Measurements from ENCODE around the gene TBC1D8. TPM values are rescaled to one million over a fixed set of nuclear protein-coding genes. Genes with fewer than 3 reads are reported as not detected.

TBC1D8 gene
- total and polyA plus RNA-seq, 5 donors from 2014 or later: 0.48 to 1.1 (median 0.73) TPM

DNA sequence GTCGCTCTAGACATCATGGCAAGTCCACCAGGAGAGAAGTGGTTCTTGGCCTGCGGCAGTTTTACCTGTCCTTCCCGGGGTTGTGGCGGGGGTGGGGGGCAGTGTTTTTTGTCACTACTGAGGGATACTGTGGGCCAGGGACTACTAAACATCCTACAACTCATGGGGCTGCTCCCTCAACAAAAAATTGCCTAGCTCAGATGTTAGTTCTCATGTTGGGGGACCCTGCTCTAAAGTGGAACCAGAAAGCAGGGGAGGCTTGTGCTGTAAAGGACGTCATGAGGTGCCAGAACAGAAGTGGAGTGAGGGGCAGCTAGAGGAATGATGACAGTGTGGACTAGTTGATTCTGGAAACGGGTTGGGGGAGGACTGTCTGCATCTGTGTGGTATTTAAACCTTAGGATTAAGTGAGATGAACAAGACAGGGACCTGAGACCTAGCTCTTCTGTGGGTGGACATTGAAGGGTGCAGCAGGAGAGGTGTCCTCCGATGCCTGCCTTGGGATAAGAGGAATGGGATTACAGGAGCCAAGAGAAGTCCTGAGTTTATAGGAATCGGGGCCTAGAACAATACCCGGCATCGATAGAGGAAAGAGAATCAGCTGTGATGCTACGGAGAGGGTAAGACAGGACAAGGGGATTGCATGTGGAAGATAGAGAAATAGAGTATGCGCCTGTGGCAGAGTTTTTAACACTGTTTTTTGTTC lies 146.4 kb downstream of the TBC1D8 start:
- peaks cover 54% of the 10 kb centered on the region for H3K36me3 Mint-ChIP-seq
- peak overlapping the region; percentile 50 to 99 (median 95) for H3K27ac Mint-ChIP-seq
- H3K9me3 Mint-ChIP-seq: no peaks in the 10 kb centered on the region
- DNase-seq (no peak), ATAC-seq (ENCODE audit: low read depth in 2 of 2) (no peak)
- peaks cover 29% of the 10 kb centered on the region for H3K4me1 ChIP-seq (ENCODE audit: control insufficient read depth, insufficient read depth, low read length, poor library complexity, severe bottlenecking)
- H3K4me1 Mint-ChIP-seq: peaks cover 11 to 53% (median 46%) of the 10 kb centered on the region in 4 donors
- peak overlapping the region; percentile 72 to 98 (median 96) for H3K4me3 Mint-ChIP-seq
- H3K9me3 ChIP-seq (ENCODE audit: control insufficient read depth in 2 of 2, low read length in 2 of 2): no peaks in the 10 kb centered on the region
- H3K27ac ChIP-seq (ENCODE audit: insufficient read depth, low read length, poor library complexity, severe bottlenecking): peak overlapping the region; percentile 86
- peaks cover 50% of the 10 kb centered on the region for H3K36me3 ChIP-seq (ENCODE audit: control insufficient read depth, insufficient read depth, low read length)
- H3K27me3 ChIP-seq (ENCODE audit: control insufficient read depth, insufficient read depth, low read length): no peaks in the 10 kb centered on the region
- no peaks in the 10 kb centered on the region for H3K27me3 Mint-ChIP-seq
- no peak overlapping the region for H3K4me3 ChIP-seq (ENCODE audit: low read depth, low read length)

- Histone ChIP-seq H3K4me3 (ENCODE audit: low read depth, low read length) (peak overlapping the region; percentile 94), H3K4me1 (ENCODE audit: control insufficient read depth, insufficient read depth, low read length, poor library complexity, severe bottlenecking) (peaks cover 29% of the 10 kb centered on the region), H3K36me3 (ENCODE audit: control insufficient read depth, insufficient read depth, low read length) (peaks cover 47% of the 10 kb centered on the region), H3K27ac (ENCODE audit: insufficient read depth, low read length, poor library complexity, severe bottlenecking) (peak overlapping the region; percentile 86), H3K9me3 (ENCODE audit: control insufficient read depth in 2 of 2, low read length in 2 of 2) (no peaks in the 10 kb centered on the region), H3K27me3 (ENCODE audit: control insufficient read depth, insufficient read depth, low read length) (no peaks in the 10 kb centered on the region)
- Mint-ChIP-seq H3K36me3 (peaks cover 48% of the 10 kb centered on the region), H3K9me3 (no peaks in the 10 kb centered on the region), H3K4me3 (peak overlapping the region; percentile 92 to 98 (median 96)), H3K27me3 (no peaks in the 10 kb centered on the region), H3K27ac (peak overlapping the region; percentile 91 to 99 (median 95)), H3K4me1 (peaks cover 11 to 49% (median 41%) of the 10 kb centered on the region in 4 donors)
- DNase-seq (peak in 1 of 3 donors; percentile 11), ATAC-seq (ENCODE audit: low read depth in 2 of 2) (no peak)
Observed at GRCh38 chr2:101003278-101003775, 147.9 kb downstream of the TBC1D8 start.

DNA sequence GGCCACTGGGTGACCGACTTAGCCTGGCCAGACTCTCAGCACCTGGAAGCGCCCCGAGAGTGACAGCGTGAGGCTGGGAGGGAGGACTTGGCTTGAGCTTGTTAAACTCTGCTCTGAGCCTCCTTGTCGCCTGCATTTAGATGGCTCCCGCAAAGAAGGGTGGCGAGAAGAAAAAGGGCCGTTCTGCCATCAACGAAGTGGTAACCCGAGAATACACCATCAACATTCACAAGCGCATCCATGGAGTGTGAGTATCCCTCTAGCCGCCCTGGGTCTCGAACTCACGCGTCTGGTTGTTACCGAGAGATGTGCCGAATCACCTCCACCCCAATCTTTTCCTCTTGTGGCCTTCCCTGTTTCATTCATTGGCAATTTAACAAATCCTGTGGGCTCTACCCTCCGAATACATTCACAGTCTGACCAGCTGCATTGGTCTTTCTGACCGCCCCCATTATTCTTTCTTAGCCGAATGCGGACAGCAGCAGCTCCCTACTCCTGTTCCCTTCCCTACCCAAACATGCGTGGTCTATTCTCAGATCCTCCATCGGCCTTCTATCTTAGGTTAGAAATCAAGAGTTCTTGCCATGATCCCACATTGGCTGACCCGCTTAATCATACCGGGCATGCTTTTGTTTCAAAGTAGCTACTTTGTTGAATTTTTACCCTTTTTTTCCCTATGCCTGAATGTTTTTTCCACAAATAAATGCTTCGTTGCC lies 148.5 kb downstream of the TBC1D8 start:
- Mint-ChIP-seq H3K27me3 (no peaks in the 10 kb centered on the region), H3K36me3 (peaks cover 42% of the 10 kb centered on the region), H3K9me3 (no peaks in the 10 kb centered on the region), H3K4me1 (peaks cover 11 to 46% (median 37%) of the 10 kb centered on the region in 4 donors), H3K27ac (peak overlapping the region; percentile 91 to 99 (median 95)), H3K4me3 (peak overlapping the region; percentile 92 to 98 (median 96))
- Histone ChIP-seq H3K4me1 (ENCODE audit: control insufficient read depth, insufficient read depth, low read length, poor library complexity, severe bottlenecking) (peaks cover 29% of the 10 kb centered on the region), H3K27ac (ENCODE audit: insufficient read depth, low read length, poor library complexity, severe bottlenecking) (peak overlapping the region; percentile 86), H3K9me3 (ENCODE audit: control insufficient read depth in 2 of 2, low read length in 2 of 2) (no peaks in the 10 kb centered on the region), H3K4me3 (ENCODE audit: low read depth, low read length) (peak overlapping the region; percentile 94), H3K27me3 (ENCODE audit: control insufficient read depth, insufficient read depth, low read length) (no peaks in the 10 kb centered on the region), H3K36me3 (ENCODE audit: control insufficient read depth, insufficient read depth, low read length) (peaks cover 41% of the 10 kb centered on the region)
- DNase-seq (no peak), ATAC-seq (ENCODE audit: low read depth in 2 of 2) (no peak)

DNA sequence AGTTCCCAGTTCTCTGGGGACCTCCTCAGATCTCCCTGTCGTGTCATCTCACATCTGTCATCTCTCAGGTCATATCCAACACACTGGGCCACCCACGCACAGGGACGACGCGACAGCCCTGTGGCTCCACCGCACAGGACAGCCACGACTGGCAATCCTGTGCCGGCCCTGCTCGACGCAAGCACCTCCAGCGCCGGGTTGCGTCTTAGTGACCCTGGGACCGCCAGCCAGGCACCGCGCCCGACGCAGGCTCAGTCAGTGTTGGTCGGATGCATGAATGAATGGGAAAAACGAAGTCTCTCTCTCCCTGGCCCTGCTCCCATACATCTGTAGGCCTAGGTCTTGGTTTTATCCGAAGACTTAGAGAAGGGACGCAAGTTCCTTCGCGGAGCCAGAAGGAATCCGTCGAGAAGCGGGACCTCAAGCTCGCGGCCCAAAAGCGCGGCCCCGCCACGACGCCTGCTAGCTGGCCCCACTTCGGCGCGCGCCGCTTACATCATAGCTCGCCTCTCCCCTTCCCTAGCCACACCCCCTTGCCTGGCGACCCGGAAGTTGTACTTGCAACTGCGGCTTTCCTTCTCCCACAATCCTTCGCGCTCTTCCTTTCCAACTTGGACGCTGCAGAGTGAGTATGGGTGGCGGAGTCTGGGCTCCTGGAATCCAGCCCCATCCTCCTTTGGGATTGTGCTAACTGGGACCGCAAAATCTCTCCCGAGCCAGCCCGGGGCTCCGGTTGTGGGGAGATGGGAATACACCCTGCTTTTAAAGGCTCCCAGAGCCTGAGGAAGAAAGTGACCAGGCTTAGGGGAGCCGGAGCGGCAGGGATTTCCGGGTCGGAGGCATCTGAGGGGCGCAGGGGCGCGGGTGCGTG lies 149.3 kb downstream of the TBC1D8 start, which contains the start of gene RPL31:
Gene RPL31, plus strand, starts transcription at position 599 of the 871 bp plus-strand sequence. CDS start 413 bp downstream, outside the sequence.
- Histone ChIP-seq H3K36me3 (ENCODE audit: control insufficient read depth, insufficient read depth, low read length) (peaks cover 33% of the 10 kb centered on the region), H3K4me3 (ENCODE audit: low read depth, low read length) (peak within 1 kb of the TSS; percentile 94), H3K27ac (ENCODE audit: insufficient read depth, low read length, poor library complexity, severe bottlenecking) (peak within 1 kb of the TSS; percentile 86), H3K4me1 (ENCODE audit: control insufficient read depth, insufficient read depth, low read length, poor library complexity, severe bottlenecking) (peaks cover 29% of the 10 kb centered on the region), H3K27me3 (ENCODE audit: control insufficient read depth, insufficient read depth, low read length) (no peaks in the 10 kb centered on the region), H3K9me3 (ENCODE audit: control insufficient read depth in 2 of 2, low read length in 2 of 2) (no peaks in the 10 kb centered on the region)
- Mint-ChIP-seq H3K4me3 (peak within 1 kb of the TSS; percentile 92 to 98 (median 96)), H3K36me3 (peaks cover 38% of the 10 kb centered on the region), H3K9me3 (no peaks in the 10 kb centered on the region), H3K4me1 (peaks cover 11 to 46% (median 33%) of the 10 kb centered on the region in 4 donors), H3K27me3 (peaks cover 7% of the 10 kb centered on the region), H3K27ac (peak within 1 kb of the TSS; percentile 91 to 99 (median 95))
- DNase-seq (peak; percentile 94 to 98 (median 95)), ATAC-seq (ENCODE audit: low read depth in 2 of 2) (peak; percentile 95 to 96)

DNA sequence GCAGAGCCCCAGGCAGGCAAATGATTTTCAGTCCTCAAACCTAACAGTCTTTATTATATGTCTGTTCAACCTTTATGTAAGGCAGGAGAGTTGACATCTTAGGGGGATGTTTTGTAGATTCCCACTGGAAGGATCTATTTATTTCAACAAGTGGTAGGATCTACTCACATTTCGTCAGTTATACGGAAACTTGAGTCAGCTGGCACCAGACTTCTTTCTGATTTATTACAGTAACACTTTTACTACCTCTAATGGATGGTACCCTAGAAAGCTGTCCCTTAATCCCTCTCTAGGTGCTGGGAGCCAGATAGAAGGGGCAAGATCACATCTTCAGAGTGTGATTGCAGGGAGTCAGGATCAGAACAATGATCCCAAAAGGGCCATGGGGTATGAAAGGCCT lies 151.2 kb downstream of the TBC1D8 start:
- ATAC-seq (ENCODE audit: low read depth in 2 of 2): no peak
- peak overlapping the region in 1 of 3 donors; percentile 32 for H3K27ac Mint-ChIP-seq
- H3K9me3 ChIP-seq (ENCODE audit: control insufficient read depth in 2 of 2, low read length in 2 of 2): no peaks in the 10 kb centered on the region

GRCh38 chr2:100998235-100998573 lies 153.0 kb downstream of the TBC1D8 start:
- H3K9me3 ChIP-seq (ENCODE audit: control insufficient read depth in 2 of 2, low read length in 2 of 2): no peaks in the 10 kb centered on the region
- Mint-ChIP-seq H3K4me3 (no peak overlapping the region), H3K36me3 (peaks cover 6% of the 10 kb centered on the region), H3K4me1 (peaks cover 0 to 15% (median 13%) of the 10 kb centered on the region in 4 donors), H3K27ac (no peak overlapping the region), H3K27me3 (peaks cover 17% of the 10 kb centered on the region), H3K9me3 (no peaks in the 10 kb centered on the region)
- H3K4me3 ChIP-seq (ENCODE audit: low read depth, low read length): no peak overlapping the region
- H3K27me3 ChIP-seq (ENCODE audit: control insufficient read depth, insufficient read depth, low read length): no peaks in the 10 kb centered on the region
- ATAC-seq (ENCODE audit: low read depth in 2 of 2): no peak
- no peak overlapping the region for H3K27ac ChIP-seq (ENCODE audit: insufficient read depth, low read length, poor library complexity, severe bottlenecking)
- no peak for DNase-seq
- no peaks in the 10 kb centered on the region for H3K36me3 ChIP-seq (ENCODE audit: control insufficient read depth, insufficient read depth, low read length)
- H3K4me1 ChIP-seq (ENCODE audit: control insufficient read depth, insufficient read depth, low read length, poor library complexity, severe bottlenecking): peaks cover 13% of the 10 kb centered on the region

More for the DNA sequence above, 151.2 kb downstream of the TBC1D8 start:
- Histone ChIP-seq H3K4me1 (ENCODE audit: control insufficient read depth, insufficient read depth, low read length, poor library complexity, severe bottlenecking) (peaks cover 29% of the 10 kb centered on the region), H3K4me3 (ENCODE audit: low read depth, low read length) (no peak overlapping the region), H3K27me3 (ENCODE audit: control insufficient read depth, insufficient read depth, low read length) (no peaks in the 10 kb centered on the region), H3K36me3 (ENCODE audit: control insufficient read depth, insufficient read depth, low read length) (peaks cover 14% of the 10 kb centered on the region), H3K27ac (ENCODE audit: insufficient read depth, low read length, poor library complexity, severe bottlenecking) (no peak overlapping the region)
- H3K36me3 Mint-ChIP-seq: peaks cover 24% of the 10 kb centered on the region
- peak overlapping the region in 3 of 4 donors; percentile 2 to 76 (median 73) for H3K4me3 Mint-ChIP-seq
- H3K27me3 Mint-ChIP-seq: peaks cover 11% of the 10 kb centered on the region
- H3K9me3 Mint-ChIP-seq: no peaks in the 10 kb centered on the region
- no peak for DNase-seq
- H3K4me1 Mint-ChIP-seq: peaks cover 4 to 33% (median 25%) of the 10 kb centered on the region in 4 donors

Data from CD4-positive, CD25-positive, alpha-beta regulatory T cell (primary cell).